Placental epithelial cell (primary cell): ENCODE results near the gene KLK4. TPM values are rescaled to one million over a fixed set of nuclear protein-coding genes. Genes with fewer than 3 reads are reported as not detected.

ENCODE experiments used
- total RNA-seq: library from RNA; depleted of rRNA; stranded (reverse); fragments of >200 nt; gene quantifications from 2 replicates; pipeline ENCODE4 v1.2.3, GENCODE V29; 2012

Gene KLK4, protein sequence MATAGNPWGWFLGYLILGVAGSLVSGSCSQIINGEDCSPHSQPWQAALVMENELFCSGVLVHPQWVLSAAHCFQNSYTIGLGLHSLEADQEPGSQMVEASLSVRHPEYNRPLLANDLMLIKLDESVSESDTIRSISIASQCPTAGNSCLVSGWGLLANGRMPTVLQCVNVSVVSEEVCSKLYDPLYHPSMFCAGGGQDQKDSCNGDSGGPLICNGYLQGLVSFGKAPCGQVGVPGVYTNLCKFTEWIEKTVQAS
- not detected in 2 replicates for total RNA-seq

DNA sequence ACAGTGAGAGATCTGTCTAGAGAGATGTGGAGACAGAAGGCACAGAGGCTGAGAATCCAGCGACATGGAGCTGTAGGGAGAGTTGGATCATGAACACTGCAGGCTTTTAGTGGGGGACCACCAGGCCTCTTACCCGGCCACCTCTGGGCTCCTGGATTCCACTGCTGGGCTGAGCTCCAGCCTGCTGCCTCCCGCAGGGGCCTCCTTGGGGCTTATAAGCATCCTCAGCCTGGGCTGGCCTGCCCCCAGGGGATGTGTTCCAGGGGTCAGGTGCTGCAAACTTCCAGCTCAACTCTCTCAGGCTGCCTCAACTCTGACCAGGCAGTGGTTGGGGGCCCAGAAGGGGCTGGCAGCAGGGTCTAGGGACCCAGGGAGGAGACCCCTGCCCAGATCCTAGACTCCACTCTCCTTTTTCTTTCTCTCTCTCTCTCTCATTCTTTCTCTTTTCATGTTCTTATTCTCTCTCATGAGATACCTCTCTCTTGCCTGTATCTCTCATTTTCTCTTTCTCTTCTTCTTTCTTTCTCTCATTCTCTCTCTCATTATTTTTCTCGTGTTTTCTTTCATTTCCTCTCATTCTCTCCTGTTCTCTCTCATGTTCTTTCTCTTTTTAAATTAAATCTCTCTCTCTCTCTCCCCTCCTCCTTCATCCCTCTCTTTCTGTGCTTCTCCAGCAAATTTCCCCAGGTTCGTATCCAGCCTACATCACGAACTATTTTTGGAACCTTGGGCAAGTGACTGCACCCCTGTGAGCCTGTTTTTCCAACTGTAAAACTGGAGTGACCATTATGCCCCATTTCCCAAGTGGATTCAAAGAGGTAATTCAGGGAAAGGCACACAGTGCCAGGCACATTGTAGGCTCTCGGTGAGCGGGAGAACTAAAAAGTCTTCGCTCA, at the start of gene KLK4:
Gene KLK4, minus strand, starts transcription at position 190 of the 896 bp plus-strand sequence. CDS start 657 bp downstream, outside the sequence.

DNA sequence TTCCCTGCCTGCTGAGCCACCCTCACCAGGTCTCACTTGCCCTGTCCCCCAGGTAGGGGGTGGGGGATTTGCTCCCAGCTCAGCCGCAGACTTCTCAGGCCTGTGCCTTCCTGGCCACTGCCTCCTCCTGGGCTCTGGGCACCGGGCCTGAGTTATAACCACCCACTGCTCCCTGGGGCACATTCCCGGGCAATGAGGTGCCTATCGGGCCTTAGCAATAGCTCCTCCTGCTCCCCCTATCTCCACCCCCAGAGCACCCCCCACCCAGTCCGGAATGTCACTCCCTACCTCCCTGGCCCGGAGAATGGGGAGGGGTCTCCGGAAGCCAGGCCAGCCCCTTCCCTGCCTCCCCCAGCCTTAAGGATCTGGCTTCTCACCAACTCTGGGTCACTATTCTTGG, 41.7 kb upstream of the KLK4 start, which contains the start of gene KLK5:
Gene KLK5, minus strand, starts transcription at position 129 of the 400 bp plus-strand sequence. CDS start 381 bp downstream, outside the sequence.

DNA sequence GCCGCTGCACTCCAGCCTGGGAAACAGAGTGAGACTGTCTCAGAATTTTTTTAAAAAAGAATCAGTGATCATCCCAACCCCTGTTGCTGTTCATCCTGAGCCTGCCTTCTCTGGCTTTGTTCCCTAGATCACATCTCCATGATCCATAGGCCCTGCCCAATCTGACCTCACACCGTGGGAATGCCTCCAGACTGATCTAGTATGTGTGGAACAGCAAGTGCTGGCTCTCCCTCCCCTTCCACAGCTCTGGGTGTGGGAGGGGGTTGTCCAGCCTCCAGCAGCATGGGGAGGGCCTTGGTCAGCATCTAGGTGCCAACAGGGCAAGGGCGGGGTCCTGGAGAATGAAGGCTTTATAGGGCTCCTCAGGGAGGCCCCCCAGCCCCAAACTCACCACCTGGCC, 38.1 kb downstream of the KLK4 start, which contains the start of gene KLK2:
Gene KLK2, plus strand, starts transcription at position 384 of the 400 bp plus-strand sequence. CDS start 35 bp downstream, outside the sequence.

Other genes starting within 250 kb of the KLK4 start
- not detected in 2 replicates for gene SHANK1, start 191.6 kb downstream of the KLK4 start, total RNA-seq
- 0.43 and 0.79 TPM in 2 replicates for gene CLEC11A, start 188.0 kb downstream of the KLK4 start, total RNA-seq
- not detected in 2 replicates for gene GPR32, start 140.9 kb downstream of the KLK4 start, total RNA-seq
- gene ACP4, start 121.0 kb downstream of the KLK4 start, total RNA-seq, result not detected in 2 replicates
- gene KLK1, start 87.6 kb downstream of the KLK4 start, total RNA-seq, result not detected in 2 replicates
- gene KLK15, start 77.8 kb downstream of the KLK4 start, total RNA-seq, result not detected in 2 replicates
- not detected in 2 replicates for gene KLK3, start 56.5 kb downstream of the KLK4 start, total RNA-seq
- not detected in 2 replicates for gene KLK2, start 38.0 kb downstream of the KLK4 start, total RNA-seq
- not detected in 2 replicates for gene KLK5, start 41.6 kb upstream of the KLK4 start, total RNA-seq
- 0.39 and 1.6 TPM in 2 replicates for gene KLK6, start 58.2 kb upstream of the KLK4 start, total RNA-seq
- not detected in 2 replicates for gene KLK7, start 72.5 kb upstream of the KLK4 start, total RNA-seq
- 0.39 TPM in 1 of 2 replicates, not detected in the other for gene KLK8, start 90.2 kb upstream of the KLK4 start, total RNA-seq
- not detected in 2 replicates for gene KLK10, start 108.3 kb upstream of the KLK4 start, total RNA-seq
- gene KLK11, start 115.2 kb upstream of the KLK4 start, total RNA-seq, result not detected in 2 replicates
- gene KLK12, start 123.6 kb upstream of the KLK4 start, total RNA-seq, result not detected in 2 replicates
- gene KLK13, start 153.7 kb upstream of the KLK4 start, total RNA-seq, result not detected in 2 replicates
- gene KLK14, start 171.5 kb upstream of the KLK4 start, total RNA-seq, result not detected in 2 replicates
- gene CTU1, start 197.0 kb upstream of the KLK4 start, total RNA-seq, result 6.3 and 7.9 TPM in 2 replicates
- gene SIGLEC9, start 213.5 kb upstream of the KLK4 start, total RNA-seq, result not detected in 2 replicates
- gene SIGLEC7, start 230.9 kb upstream of the KLK4 start, total RNA-seq, result not detected in 2 replicates